GM18951 (cell line): ENCODE data around the gene HIGD1B.
"Not testable (repeated sequence)": the region's sequence is repeated elsewhere in the genome, so short reads cannot be mapped to it uniquely, and the experiment has no call there.

Experiments
- POLR2A ChIP-seq: IDR thresholded peaks from 4 replicates; pipeline ENCODE4 v1.6.1; 2011; ENCODE audit warnings: mild to moderate bottlenecking; ENCODE audit not compliant: insufficient read length, insufficient read depth; ENCODE audit errors: extremely low read depth
- in situ Hi-C: fragments of 300-500 bp; cut with MboI; formaldehyde crosslinking; loops from one replicate; pipeline ENCODE4 v1.12.0; 2022; ENCODE audit warnings: low sequenced_read_pairs, mixed read lengths, inconsistent platforms; ENCODE audit not compliant: unreplicated experiment

The HIGD1B gene

GRCh38 chr17:44847586-44847985 is at the start of gene HIGD1B:
HIGD1B (plus strand) TSS chr17:44847883; CDS start chr17:44848153, 270 bp downstream.
- TF ChIP-seq POLR2A: no peak
- in situ Hi-C loops: no loop called here

DNA sequence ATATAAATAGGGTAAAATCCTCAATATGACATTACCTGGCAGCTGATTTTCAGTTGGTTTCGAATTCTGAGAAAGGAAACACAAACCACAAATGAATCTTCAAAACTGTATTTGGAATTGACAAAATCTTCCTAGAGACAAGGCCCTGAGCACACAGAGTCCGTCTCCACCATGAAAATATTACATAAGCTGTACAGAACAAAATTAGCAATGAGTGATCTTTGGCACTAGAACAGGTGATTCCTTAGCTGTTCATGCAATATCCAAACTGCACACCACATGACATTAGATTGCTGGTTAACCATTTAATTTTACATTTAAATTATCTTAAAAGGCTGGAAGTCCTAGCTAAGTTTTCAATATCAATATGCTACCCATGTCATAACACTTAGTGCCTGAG is 49.3 kb upstream of the HIGD1B start:
- in situ Hi-C loops: no loop called here
- no peak for TF ChIP-seq POLR2A

- no peak for TF ChIP-seq POLR2A
- in situ Hi-C loops: no loop called here
Measured at GRCh38 chr17:44801880-44802279, 45.8 kb upstream of the HIGD1B start.

GRCh38 chr17:44804302-44805089 is 43.2 kb upstream of the HIGD1B start:
- TF ChIP-seq POLR2A: no peak
- in situ Hi-C loops: no loop called here

DNA sequence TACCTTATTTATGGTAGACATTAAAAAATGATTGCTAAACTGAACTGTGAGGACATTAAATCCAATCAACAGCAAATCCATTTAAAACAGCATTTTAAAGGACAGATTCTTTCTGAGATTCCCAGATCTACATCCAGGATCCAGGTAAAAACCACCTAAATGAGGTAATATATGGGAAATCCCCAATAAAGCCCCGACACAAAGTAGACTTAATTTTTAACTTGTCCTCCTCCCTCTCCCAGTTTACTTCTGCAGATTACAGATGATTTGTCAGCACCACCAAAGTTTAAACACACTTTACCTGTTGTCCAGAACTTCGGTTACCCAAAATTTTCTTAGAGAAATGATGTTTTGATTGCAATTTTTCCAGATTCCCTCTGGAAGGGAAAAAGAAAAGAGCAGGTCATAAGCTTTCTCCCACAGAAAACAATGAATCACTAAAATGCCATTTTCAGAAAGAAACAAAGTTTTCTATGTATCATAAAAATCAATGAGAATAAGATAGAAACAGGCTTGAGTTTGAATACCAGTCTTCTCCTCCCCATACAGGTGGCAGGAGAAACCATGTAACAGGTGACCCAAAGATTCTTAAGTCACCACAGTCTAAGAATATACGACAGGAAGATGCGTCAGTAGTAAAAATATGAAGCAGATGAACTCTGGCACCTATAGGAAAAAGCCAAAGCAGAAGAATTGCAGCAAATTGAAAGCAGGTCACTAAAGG is 40.4 kb upstream of the HIGD1B start:
- in situ Hi-C loops: no loop called here
- TF ChIP-seq POLR2A: no peak

- in situ Hi-C loops: no loop called here
- TF ChIP-seq POLR2A: no peak
Measured at GRCh38 chr17:44807817-44808155, 39.9 kb upstream of the HIGD1B start.

DNA sequence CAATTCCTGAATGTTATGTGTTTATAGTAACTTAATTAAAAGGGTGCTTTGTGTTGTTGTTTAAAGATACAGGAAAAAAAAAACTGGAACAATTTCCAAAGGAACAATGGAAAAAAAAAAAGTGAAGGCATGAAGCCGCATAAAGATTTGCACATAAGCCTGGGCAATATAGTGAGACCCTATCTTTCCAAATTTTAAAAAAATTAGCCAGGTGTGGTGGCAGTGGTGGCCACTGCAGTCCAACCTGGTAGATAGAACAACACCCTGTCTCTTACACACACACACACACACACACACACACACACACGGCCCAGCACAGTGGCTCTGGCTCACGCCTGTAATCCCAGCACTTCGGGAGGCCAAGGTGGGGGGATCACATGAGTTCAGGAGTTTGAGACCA is 39.5 kb upstream of the HIGD1B start:
- TF ChIP-seq POLR2A: no peak
- in situ Hi-C loops: no loop called here

DNA sequence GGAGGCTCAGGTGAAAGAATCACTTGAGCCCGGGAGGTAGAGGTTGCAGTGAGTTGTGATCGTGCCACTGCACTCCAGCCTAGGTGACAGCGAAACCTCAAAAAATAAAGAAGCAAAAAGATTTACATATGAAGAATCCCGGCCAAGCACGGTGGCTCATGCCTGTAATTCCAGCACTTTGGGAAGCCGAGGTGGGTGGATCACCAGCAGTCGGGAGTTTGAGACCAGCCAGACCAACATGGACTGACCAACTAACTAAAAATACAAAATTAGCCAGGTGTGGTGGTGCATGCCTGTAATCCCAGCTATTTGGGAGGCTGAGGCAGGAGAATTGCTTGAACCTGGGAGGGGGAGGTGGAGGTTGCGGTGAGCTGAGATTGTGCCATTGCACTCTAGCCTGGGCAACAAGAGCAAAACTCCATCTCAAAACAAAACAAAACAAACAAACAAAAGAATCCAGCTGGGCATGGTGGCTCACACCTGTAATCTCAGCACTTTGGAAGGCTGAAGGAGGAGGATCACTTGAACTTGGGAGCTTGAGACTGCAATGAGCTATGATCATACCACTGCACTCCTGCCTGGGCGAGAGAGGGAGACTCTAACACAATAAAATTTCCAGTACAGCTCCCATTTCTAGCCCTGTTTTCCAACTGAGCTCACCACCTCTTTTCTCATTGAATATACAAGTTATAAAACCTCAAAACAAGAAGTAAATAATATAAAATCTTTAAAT is 38.9 kb upstream of the HIGD1B start:
- in situ Hi-C loops: not testable (repeated sequence)

DNA sequence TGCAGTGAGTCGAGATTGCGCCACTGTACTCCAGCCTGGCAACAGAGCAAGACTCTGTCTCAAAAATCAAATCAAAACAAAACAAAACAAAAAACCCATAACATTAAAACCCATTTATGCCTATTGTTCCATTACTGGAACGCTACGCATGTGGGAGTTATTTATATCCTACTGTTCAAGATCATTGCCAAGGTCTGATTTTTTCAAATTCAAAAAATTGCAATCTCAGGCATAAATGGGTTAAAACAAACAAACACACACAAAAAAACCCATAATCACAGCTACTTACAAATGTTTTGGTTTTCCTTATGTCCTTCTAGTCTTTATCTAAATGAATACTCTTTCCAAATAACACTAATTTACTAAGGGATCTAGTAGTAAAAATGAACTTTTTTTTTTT is 35.4 kb upstream of the HIGD1B start:
- in situ Hi-C loops: no loop called here
- TF ChIP-seq POLR2A: no peak

- in situ Hi-C loops: not testable (repeated sequence)
Measured at GRCh38 chr17:44818508-44818907, 29.2 kb upstream of the HIGD1B start.

- TF ChIP-seq POLR2A: no peak
- in situ Hi-C loops: no loop called here
Measured at GRCh38 chr17:44820631-44821212, 27.0 kb upstream of the HIGD1B start.

GRCh38 chr17:44825236-44825635 is 22.4 kb upstream of the HIGD1B start:
- in situ Hi-C loops: not testable (repeated sequence)

DNA sequence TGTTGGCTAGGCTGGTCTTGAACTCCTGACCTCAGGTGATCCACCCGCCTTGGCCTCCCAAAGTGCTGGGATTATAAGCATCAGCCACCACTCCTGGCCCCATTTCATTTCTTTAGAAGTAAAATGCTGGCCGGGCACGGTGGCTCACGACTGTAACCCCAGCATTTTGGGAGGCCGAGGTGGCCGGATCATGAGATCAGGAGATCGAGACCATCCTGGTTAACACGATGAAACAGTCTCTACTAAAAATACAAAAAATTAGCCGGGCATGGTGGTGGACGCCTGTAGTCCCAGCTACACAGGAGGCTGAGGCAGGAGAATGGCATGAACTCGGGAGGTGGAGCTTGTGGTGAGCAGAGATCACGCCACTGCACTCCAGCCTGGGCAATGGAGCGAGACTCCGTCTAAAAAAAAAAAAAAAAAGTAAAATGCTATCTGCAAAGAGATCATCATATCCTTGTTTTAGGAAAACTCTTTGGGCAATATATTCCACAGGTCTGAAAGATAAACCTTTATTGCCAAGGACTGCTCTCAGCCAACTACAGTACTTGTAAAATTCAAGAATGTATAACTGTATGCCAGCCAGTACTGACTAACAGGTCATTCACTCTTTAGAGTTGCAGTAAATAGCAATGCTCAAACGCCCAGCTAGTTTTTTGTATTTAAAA is 21.4 kb upstream of the HIGD1B start:
- in situ Hi-C loops: no loop called here
- TF ChIP-seq POLR2A: no peak
